T-helper 2 cell treated with Interferon-gamma antibody and Interleukin-4, amounts not matched to agents 5 μg/mL and 100 μg/mL, for 36 hours (primary cell): ENCODE measurements around the gene MAVS.

Source experiments
- DNase-seq: peaks from one replicate; pipeline ENCODE4 v3.0.0; 2021; ENCODE audit warnings: low spot score
- H3K27ac Mint-ChIP-seq: one replicate; pipeline ENCODE4 v1.8.0; 2021; ENCODE audit warnings: mild to moderate bottlenecking, mixed read lengths
- H3K27me3 Mint-ChIP-seq: one replicate; pipeline ENCODE4 v1.8.0; 2021; ENCODE audit warnings: low read depth, mixed read lengths
- H3K36me3 Mint-ChIP-seq: one replicate; pipeline ENCODE4 v1.8.0; 2021; ENCODE audit warnings: low read depth, mixed read lengths
- H3K4me1 Mint-ChIP-seq: one replicate; pipeline ENCODE4 v1.8.0; 2021; ENCODE audit warnings: low read depth, mixed read lengths
- H3K4me3 Mint-ChIP-seq: one replicate; pipeline ENCODE4 v1.8.0; 2022; ENCODE audit warnings: mild to moderate bottlenecking, moderate library complexity, mixed read lengths
- H3K9me3 Mint-ChIP-seq: one replicate; pipeline ENCODE4 v1.8.0; 2021; ENCODE audit warnings: mixed read lengths

Gene MAVS

GRCh38 chr20:3925113-3925695, 78.6 kb downstream of the MAVS start:
- no peaks in the 10 kb centered on the region for H3K27me3 Mint-ChIP-seq
- no peak for DNase-seq
- H3K27ac Mint-ChIP-seq: peak overlapping the region; percentile 81
- no peak overlapping the region for H3K4me3 Mint-ChIP-seq
- H3K9me3 Mint-ChIP-seq: no peaks in the 10 kb centered on the region
- H3K4me1 Mint-ChIP-seq: peaks cover 19% of the 10 kb centered on the region
- peaks cover 38% of the 10 kb centered on the region for H3K36me3 Mint-ChIP-seq
